AG09309 (cell line): Measurements from ENCODE around the gene TTC28.

Experiments
- DNase-seq: peaks from one replicate; pipeline ENCODE4 v3.0.0-alpha.2; 2010; ENCODE audit warnings: low read depth
- H3K4me3 ChIP-seq: 2 replicates; pipeline ENCODE4 v1.5.1; 2011; ENCODE audit warnings: mild to moderate bottlenecking, low read depth, low read length, moderate library complexity; ENCODE audit not compliant: control insufficient read depth
- CTCF ChIP-seq: IDR thresholded peaks from 2 replicates; pipeline ENCODE4 v1.5.1; 2011; ENCODE audit warnings: mild to moderate bottlenecking, low read depth, low read length, inconsistent platforms; ENCODE audit not compliant: insufficient read depth, control insufficient read depth; ENCODE audit errors: missing control alignments

Gene TTC28

DNA sequence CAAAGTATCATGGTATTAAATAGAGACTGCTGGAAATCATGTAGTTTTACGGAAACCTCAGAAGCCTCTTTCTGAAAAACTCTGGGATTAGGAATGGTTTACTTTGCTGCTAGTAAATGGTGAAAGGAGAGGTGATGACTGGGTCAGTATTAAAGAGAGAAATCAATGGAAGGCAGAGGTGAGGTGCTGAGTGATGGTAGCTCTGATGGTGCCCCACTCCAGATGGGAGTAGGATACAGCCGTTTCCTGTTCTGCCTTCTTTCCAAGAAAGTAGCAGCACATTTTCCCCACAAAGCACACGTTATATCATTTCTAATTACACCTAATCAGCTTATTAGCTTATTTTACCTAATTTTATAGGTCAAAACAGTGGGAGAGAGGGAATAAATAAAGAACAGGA is 493.0 kb downstream of the TTC28 start:
- DNase-seq: no peak
- TF ChIP-seq CTCF: no peak
- H3K4me3 ChIP-seq: no peak overlapping the region

- no peak for TF ChIP-seq CTCF
- H3K4me3 ChIP-seq: no peak overlapping the region
Measured at GRCh38 chr22:28185130-28185529, 494.5 kb downstream of the TTC28 start.

GRCh38 chr22:28183078-28183860 is 496.4 kb downstream of the TTC28 start:
- TF ChIP-seq CTCF: no peak
- no peak overlapping the region for H3K4me3 ChIP-seq
- DNase-seq: no peak

More at GRCh38 chr22:28185130-28185529, 494.5 kb downstream of the TTC28 start:
- DNase-seq: no peak

GRCh38 chr22:28180804-28181731 is 498.6 kb downstream of the TTC28 start:
- no peak for TF ChIP-seq CTCF
- H3K4me3 ChIP-seq: no peak overlapping the region
- DNase-seq: peak; percentile 40

- no peak for DNase-seq
- no peak overlapping the region for H3K4me3 ChIP-seq
- no peak for TF ChIP-seq CTCF
Measured at GRCh38 chr22:28179392-28179791, 500.2 kb downstream of the TTC28 start.

- H3K4me3 ChIP-seq: no peak overlapping the region
- no peak for TF ChIP-seq CTCF
- no peak for DNase-seq
Measured at GRCh38 chr22:28175730-28176492, 503.7 kb downstream of the TTC28 start.
